ENCODE measurements around the gene MOB2.

- TF ChIP-seq CTCF (IDR thresholded peaks at IDR 0.05), result no peak
- TF ChIP-seq POLR2A (IDR thresholded peaks at IDR 0.05), result no peak
These were observed 17.1 kb upstream of the MOB2 start for GRCh38 chr11:1503708-1504104.
